Mucosa of descending colon (tissue), 3 donors: ENCODE measurements around the gene GIMAP7. TPM values are rescaled to one million over a fixed set of nuclear protein-coding genes. Genes with fewer than 3 reads are reported as not detected.

Experiments used
- ATAC-seq: fragments of 200-7000 bp; cut with Tn5 transposase; one replicate; pipeline ENCODE4 v1.9.1; 2020; ENCODE audit warnings: mild to moderate bottlenecking, moderate library complexity
- DNase-seq, 3 donors: peaks; one replicate each; pipeline ENCODE4 v3.0.0-alpha.2; 2020
- H3K36me3 ChIP-seq: fragments of 200-600 bp; one replicate; pipeline ENCODE4 v1.8.0; 2021; ENCODE audit warnings: low read depth, mild to moderate bottlenecking
- H3K4me1 ChIP-seq: fragments of 200-600 bp; one replicate; pipeline ENCODE4 v1.8.0; 2021; ENCODE audit warnings: low read depth, mild to moderate bottlenecking
- H3K4me3 ChIP-seq: fragments of 200-600 bp; one replicate; pipeline ENCODE4 v1.8.0; 2021; ENCODE audit warnings: mild to moderate bottlenecking
- H3K9me3 ChIP-seq: fragments of 200-600 bp; one replicate; pipeline ENCODE4 v1.8.0; 2021; ENCODE audit warnings: mild to moderate bottlenecking
- intact Hi-C, 2 donors: fragments of 100-400 bp; cut with DNase I in 1 of 2; cut with micrococcal nuclease in 1 of 2; formaldehyde crosslinking; loops; one replicate each; pipeline versions ENCODE4 v1.11.0 to v1.11.1; 2022; cut with DNase I, micrococcal nuclease
- total RNA-seq, 3 donors: library from RNA; stranded (reverse); fragmentation: NEBNext Ultra II Directional in 2 of 3; extraction: Animal tissue kit (Norgen Biotek cat#: 25700) in 2 of 3; gene quantifications; one replicate each; pipeline versions ENCODE4 v1.2.1 to v1.2.4, GENCODE V29; 2021 to 2023
- TF ChIP-seq, protein P1 (sequence below): fragments of 200-600 bp; IDR thresholded peaks from one replicate; pipeline ENCODE4 v1.8.0; 2022; ENCODE audit warnings: antibody characterized with exemption, mild to moderate bottlenecking
- donor health status: DM: no; HTN: no; CAD: no; lungs with moderate emphysema.
- donor health status: DM: no; HTN: no; CAD: no.
- donor health status: DM: no; HTN: yes; CAD: no.

Gene GIMAP7
- total RNA-seq, 3 donors from 2014 or later = 6.7 to 11.5 (median 9.8) TPM

DNA sequence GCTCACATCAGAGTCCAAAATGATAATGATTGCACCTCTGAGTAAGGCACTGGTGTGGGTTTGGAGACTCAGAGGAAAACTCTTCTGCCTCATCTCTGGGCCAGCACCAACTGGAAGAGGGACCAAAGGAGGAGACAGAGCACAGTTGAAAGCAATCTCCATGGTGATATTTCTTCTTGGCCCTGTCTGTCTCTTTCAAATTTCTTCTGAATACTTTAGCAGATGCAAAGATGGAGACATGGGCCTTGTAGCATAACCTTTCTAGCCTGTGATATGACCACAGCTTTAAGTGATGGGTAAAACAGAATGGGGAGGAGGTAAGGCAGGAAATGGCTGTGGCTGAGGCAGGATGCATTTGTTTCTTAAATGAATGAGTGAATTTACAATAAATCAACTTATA lies 12.2 kb upstream of the GIMAP7 start:
- no peak overlapping the region for H3K4me3 ChIP-seq
- no peaks in the 10 kb centered on the region for H3K4me1 ChIP-seq
- DNase-seq = no peak
- TF ChIP-seq, protein P1, sequence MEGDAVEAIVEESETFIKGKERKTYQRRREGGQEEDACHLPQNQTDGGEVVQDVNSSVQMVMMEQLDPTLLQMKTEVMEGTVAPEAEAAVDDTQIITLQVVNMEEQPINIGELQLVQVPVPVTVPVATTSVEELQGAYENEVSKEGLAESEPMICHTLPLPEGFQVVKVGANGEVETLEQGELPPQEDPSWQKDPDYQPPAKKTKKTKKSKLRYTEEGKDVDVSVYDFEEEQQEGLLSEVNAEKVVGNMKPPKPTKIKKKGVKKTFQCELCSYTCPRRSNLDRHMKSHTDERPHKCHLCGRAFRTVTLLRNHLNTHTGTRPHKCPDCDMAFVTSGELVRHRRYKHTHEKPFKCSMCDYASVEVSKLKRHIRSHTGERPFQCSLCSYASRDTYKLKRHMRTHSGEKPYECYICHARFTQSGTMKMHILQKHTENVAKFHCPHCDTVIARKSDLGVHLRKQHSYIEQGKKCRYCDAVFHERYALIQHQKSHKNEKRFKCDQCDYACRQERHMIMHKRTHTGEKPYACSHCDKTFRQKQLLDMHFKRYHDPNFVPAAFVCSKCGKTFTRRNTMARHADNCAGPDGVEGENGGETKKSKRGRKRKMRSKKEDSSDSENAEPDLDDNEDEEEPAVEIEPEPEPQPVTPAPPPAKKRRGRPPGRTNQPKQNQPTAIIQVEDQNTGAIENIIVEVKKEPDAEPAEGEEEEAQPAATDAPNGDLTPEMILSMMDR = no peak
- intact Hi-C loops = no loop called here
- no peaks in the 10 kb centered on the region for H3K9me3 ChIP-seq
- H3K36me3 ChIP-seq = no peaks in the 10 kb centered on the region
- ATAC-seq = peak; percentile 77

DNA sequence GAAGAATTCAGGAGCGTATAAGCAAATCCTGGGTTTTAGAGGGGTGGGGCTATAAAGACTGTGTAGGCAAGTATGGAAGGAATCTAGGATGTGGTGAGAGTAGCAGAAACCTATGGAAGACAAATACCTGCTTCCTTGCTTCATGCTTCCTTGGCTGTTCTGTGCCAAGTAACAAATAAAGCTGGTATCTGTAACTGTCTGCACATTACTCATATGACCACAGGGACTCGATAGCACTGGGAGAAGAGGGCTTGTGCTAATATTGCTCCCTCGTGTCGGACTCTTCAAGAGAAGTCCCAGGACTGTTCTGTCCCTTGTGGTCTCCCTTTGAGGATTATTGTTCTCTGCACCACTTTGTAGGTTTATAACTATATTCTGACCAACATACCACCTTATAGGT lies 11.5 kb upstream of the GIMAP7 start:
- no peaks in the 10 kb centered on the region for H3K36me3 ChIP-seq
- no peak overlapping the region for H3K4me3 ChIP-seq
- TF ChIP-seq, protein P1 = no peak
- ATAC-seq = no peak
- intact Hi-C loops = no loop called here
- DNase-seq = no peak
- no peaks in the 10 kb centered on the region for H3K4me1 ChIP-seq
- H3K9me3 ChIP-seq = no peaks in the 10 kb centered on the region

DNA sequence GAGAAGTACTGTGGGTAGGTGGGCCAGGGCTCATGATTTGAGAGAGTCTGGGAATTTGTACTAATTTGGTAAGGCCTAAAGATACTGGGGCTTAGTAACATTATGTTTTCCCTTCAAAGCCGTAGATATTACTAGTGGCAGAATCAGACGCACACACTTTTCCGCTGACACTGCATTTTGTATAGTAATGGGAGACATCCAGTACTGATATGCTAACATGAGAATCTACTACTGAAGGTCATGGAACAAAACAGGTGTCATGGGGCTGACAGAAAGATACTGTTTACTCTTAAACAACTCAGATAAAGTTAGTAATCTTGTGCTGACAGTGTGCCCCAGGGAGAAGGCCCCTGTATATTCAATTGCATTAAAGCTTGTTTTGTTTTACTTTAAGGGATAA lies 11.1 kb upstream of the GIMAP7 start:
- TF ChIP-seq, protein P1 = no peak
- Histone ChIP-seq H3K4me1 (no peaks in the 10 kb centered on the region), H3K36me3 (no peaks in the 10 kb centered on the region), H3K4me3 (no peak overlapping the region), H3K9me3 (no peaks in the 10 kb centered on the region)
- ATAC-seq (peak; percentile 16), DNase-seq (no peak)
- intact Hi-C loops = no loop called here

DNA sequence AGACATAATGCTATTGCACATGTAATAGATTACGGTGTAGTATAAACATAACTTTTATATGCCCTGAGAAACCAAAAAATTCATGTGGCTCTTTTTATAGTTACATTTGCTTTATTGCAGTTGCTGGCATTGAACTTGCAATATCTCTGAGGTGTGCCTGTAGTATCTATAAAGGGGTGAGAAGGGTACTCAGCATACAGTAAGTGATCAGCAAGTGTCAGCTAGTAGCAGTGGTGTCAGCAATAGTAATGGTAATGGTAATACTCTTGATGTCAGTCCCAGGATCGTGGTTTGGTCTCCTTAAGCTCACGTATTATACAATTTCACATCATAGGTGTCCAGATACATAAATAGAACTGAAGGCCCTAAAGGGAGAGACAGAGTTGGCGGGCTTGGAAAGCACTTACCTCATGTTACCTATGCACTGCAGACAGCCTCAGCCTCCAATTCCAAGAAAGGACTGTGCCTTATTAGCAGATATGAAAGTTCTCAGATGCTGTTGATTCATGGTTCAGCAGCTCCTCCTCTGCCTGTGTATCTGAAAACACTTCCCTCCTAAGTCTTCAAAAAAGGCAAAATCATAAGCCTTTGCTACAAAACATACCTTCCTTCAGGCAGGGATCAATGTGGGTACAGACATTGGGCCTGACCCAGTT lies 6.6 kb upstream of the GIMAP7 start:
- DNase-seq = no peak
- no peaks in the 10 kb centered on the region for H3K36me3 ChIP-seq
- H3K9me3 ChIP-seq = no peaks in the 10 kb centered on the region
- H3K4me3 ChIP-seq = no peak overlapping the region
- TF ChIP-seq, protein P1 = no peak
- no peaks in the 10 kb centered on the region for H3K4me1 ChIP-seq
- intact Hi-C loops = no loop called here
- no peak for ATAC-seq

DNA sequence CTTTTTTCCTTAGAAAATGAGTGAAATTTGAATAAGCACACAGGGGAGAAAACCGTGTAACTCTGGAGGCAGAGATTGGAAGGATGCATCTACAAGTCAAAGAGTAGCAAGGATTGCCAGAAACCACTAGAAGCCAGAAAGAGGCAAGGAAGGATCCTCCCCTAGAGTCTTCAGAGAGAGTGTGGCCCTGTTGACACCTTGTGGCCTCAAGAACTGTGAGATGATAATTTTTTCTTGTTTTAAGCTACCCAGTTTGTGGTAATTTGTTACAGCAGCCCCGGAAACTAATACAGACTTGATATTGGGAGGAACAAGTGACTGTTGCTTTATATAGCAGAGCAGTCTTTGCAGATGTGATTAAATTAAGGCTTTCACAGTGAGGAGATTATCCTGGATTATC lies 3.6 kb upstream of the GIMAP7 start:
- intact Hi-C loops = no loop called here
- no peak for ATAC-seq
- no peaks in the 10 kb centered on the region for H3K9me3 ChIP-seq
- TF ChIP-seq, protein P1 = no peak
- peaks cover 4% of the 10 kb centered on the region for H3K4me1 ChIP-seq
- no peak overlapping the region for H3K4me3 ChIP-seq
- no peak for DNase-seq
- no peaks in the 10 kb centered on the region for H3K36me3 ChIP-seq

DNA sequence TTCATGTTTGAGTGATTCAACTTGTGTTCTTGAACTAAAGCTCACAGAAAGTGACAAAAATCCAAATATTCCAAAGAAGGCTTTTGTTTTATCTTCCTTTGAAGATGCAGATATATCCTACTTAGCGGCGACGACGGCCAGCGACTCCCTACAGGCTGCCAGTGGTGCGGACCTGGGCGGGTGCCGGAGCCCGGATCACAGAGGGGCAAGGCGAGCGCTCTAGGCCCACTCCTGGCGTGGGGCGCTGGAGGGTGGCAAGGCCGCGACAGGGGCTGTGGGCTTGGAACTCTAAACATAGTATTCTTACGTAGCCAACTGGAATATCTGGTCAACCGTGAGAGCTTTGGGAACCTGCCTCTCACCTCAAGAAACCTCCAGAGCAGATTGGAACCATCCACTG lies 914 bp upstream of the GIMAP7 start:
- TF ChIP-seq, protein P1 = no peak
- Histone ChIP-seq H3K4me3 (no peak overlapping the region), H3K9me3 (no peaks in the 10 kb centered on the region), H3K36me3 (no peaks in the 10 kb centered on the region), H3K4me1 (peaks cover 4% of the 10 kb centered on the region)
- intact Hi-C loops = no loop called here
- DNase-seq = no peak
- no peak for ATAC-seq
